CD4-positive, alpha-beta T cell treated with Interferon alpha-2 for 1 hour (primary cell): ENCODE measurements around the gene TRIM15.
"Not testable (repeated sequence)": the region's sequence is repeated elsewhere in the genome, so short reads cannot be mapped to it uniquely, and the experiment has no call there.

ENCODE experiments used
- DNase-seq, 2 donors: peaks; one replicate each; pipeline ENCODE4 v3.0.0-alpha.2; 2020 to 2022

Gene TRIM15

GRCh38 chr6:30200551-30201281 lies 37.4 kb downstream of the TRIM15 start:
- peak in 1 of 2 donors; percentile 37 for DNase-seq

GRCh38 chr6:30202366-30202765 lies 39.0 kb downstream of the TRIM15 start:
- DNase-seq: no peak

- no peak for DNase-seq
Observed at GRCh38 chr6:30204116-30204515, 40.8 kb downstream of the TRIM15 start.

- no peak for DNase-seq
Observed at GRCh38 chr6:30206152-30206551, 42.8 kb downstream of the TRIM15 start.

- DNase-seq: no peak
Observed at GRCh38 chr6:30206799-30207618, 43.7 kb downstream of the TRIM15 start.

- no peak for DNase-seq
Observed at GRCh38 chr6:30207619-30208295, 44.4 kb downstream of the TRIM15 start.

- DNase-seq: no peak
Observed at GRCh38 chr6:30211306-30211705, 48.0 kb downstream of the TRIM15 start.

- DNase-seq: no peak
Observed at GRCh38 chr6:30211899-30212298, 48.6 kb downstream of the TRIM15 start.

GRCh38 chr6:30212865-30213666 lies 49.7 kb downstream of the TRIM15 start, which contains the start of gene TRIM26:
Gene TRIM26 (minus strand): TSS chr6:30213406. CDS start chr6:30199103, 14,303 bp downstream.
- peak; percentile 97 to 98 for DNase-seq

GRCh38 chr6:30213667-30213956 lies 50.3 kb downstream of the TRIM15 start:
- DNase-seq: no peak

- DNase-seq: peak; percentile 82 to 86
Observed at GRCh38 chr6:30213957-30214656, 50.8 kb downstream of the TRIM15 start.

GRCh38 chr6:30214657-30214982 lies 51.3 kb downstream of the TRIM15 start:
- no peak for DNase-seq

- no peak for DNase-seq
Observed at GRCh38 chr6:30216096-30216495, 52.8 kb downstream of the TRIM15 start.

GRCh38 chr6:30219244-30219643 lies 55.9 kb downstream of the TRIM15 start:
- peak; percentile 32 to 73 for DNase-seq

GRCh38 chr6:30221395-30221794 lies 58.0 kb downstream of the TRIM15 start:
- DNase-seq: not testable (repeated sequence)

GRCh38 chr6:30221956-30222355 lies 58.6 kb downstream of the TRIM15 start:
- not testable (repeated sequence) for DNase-seq
